GM12872 (cell line): ENCODE results near the gene GJC3.

Source experiments
- TF ChIP-seq, protein P1 (sequence below): IDR thresholded peaks from 3 replicates; pipeline ENCODE4 v1.5.1; 2011; ENCODE audit warnings: low read depth, mild to moderate bottlenecking, low read length, moderate library complexity; ENCODE audit not compliant: insufficient read depth

The GJC3 gene

DNA sequence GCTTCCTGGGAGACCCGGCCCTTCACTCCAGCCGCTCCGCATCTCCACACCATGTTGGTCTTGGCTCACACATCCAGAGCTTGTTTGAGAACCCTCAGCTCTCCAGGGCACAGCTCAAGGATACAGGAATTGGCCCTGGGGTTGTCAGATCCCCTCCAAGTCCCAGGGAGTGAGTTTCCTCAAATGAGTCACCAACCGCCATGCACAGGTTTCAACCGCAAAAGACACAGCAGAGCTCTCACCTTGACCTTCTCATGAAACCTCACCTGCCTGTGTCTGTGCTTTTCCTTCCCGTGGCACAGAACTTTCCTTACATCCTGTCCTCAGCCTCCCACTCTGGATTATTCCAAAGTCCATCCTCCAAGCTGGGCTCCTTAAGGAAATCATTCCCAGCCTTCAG, 25.8 kb upstream of the GJC3 start:
- TF ChIP-seq, protein P1, sequence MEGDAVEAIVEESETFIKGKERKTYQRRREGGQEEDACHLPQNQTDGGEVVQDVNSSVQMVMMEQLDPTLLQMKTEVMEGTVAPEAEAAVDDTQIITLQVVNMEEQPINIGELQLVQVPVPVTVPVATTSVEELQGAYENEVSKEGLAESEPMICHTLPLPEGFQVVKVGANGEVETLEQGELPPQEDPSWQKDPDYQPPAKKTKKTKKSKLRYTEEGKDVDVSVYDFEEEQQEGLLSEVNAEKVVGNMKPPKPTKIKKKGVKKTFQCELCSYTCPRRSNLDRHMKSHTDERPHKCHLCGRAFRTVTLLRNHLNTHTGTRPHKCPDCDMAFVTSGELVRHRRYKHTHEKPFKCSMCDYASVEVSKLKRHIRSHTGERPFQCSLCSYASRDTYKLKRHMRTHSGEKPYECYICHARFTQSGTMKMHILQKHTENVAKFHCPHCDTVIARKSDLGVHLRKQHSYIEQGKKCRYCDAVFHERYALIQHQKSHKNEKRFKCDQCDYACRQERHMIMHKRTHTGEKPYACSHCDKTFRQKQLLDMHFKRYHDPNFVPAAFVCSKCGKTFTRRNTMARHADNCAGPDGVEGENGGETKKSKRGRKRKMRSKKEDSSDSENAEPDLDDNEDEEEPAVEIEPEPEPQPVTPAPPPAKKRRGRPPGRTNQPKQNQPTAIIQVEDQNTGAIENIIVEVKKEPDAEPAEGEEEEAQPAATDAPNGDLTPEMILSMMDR, result no peak

DNA sequence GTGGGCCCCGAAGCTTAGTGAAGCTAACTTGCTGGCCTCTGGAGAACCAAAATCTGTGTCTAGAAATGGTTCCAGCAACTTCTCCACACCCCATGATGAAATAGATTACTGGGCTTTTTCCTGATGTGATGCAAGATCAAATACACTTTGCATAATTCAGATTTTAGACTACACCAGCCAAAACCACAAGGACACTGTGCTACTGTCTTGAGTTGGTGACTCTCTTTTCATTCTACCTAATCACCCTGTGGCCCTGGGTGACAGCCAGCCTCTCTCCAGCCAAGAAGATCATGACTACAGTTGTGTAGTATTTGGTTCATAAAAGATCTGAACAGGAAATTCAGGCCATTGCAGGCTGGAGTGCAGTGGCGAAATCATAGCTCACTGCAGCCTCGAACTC, 24.2 kb upstream of the GJC3 start:
- TF ChIP-seq, protein P1, result no peak

DNA sequence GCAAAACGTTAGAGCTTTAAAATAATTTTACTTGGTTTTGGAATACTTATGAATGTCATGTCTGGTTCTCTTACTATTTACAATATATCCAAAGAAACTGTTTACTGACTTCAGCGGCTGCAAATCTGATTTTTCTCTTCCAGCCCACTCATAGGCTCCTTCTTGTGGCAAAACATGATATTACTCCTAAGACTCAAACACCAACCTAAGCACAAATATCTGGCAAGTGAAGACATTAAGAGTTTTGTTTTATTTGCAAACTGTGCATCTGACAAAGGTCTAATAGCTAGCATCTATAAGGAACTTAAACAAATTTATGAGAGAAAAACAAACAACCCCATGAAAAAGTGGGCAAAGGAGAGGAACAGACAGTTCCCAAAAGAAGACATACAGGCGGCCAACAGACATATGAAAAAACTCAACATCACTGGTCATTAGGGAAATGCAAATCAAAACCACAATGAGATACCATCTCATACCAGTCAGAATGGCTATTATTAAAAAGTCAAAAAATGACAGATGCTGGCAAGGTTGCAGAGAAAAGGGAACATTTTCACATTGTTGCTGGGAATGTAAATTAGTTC, 20.3 kb upstream of the GJC3 start:
- TF ChIP-seq, protein P1, result peak; percentile 39; the same call in 2 of the 3 replicates

DNA sequence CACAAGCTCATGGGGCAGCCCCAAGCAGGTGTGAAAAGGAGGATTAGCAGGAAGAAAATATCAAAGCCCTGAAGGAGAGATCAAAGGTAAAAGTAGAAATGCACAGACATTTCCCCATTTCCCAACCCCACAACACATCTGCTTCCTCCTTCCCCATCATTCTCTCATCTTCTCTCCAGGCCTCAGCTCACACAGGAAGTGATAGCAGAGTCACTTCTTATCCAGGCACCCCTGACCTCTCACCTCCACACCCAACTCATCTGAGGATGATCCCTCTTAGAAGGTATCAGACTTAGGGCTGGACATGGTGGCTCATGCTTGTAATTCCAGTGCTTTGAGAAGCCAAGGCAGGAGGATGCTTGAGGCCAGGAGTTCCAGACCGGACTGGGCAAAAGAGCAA, 18.2 kb upstream of the GJC3 start:
- TF ChIP-seq, protein P1, result no peak

DNA sequence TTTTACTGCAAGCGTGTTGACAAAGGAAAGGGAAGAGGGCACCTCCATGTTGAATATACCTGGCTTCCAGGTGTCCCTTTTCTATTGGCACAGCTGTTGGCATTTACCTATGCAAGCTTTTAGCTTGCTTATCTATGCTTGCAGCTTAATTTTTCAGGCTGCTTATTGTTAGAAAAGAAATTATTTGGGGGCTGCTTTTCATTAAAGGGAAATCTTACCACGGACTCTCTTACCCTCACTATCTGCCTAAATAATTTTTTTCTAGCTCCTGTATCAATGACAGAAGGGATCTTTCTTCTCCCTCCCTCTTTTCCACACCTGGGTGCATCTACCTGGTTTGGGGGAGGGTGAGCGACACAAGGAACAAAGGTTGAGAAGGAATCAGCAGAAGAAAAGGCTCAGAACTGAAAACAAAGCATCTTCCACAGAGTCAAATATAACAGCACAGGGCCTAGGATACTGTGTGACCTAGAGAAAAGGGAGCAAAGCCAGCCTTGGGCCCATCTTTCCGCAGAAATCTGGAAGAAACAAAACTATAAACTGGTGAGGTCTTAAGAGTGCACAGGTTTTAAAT, 15.2 kb upstream of the GJC3 start:
- TF ChIP-seq, protein P1, result no peak

DNA sequence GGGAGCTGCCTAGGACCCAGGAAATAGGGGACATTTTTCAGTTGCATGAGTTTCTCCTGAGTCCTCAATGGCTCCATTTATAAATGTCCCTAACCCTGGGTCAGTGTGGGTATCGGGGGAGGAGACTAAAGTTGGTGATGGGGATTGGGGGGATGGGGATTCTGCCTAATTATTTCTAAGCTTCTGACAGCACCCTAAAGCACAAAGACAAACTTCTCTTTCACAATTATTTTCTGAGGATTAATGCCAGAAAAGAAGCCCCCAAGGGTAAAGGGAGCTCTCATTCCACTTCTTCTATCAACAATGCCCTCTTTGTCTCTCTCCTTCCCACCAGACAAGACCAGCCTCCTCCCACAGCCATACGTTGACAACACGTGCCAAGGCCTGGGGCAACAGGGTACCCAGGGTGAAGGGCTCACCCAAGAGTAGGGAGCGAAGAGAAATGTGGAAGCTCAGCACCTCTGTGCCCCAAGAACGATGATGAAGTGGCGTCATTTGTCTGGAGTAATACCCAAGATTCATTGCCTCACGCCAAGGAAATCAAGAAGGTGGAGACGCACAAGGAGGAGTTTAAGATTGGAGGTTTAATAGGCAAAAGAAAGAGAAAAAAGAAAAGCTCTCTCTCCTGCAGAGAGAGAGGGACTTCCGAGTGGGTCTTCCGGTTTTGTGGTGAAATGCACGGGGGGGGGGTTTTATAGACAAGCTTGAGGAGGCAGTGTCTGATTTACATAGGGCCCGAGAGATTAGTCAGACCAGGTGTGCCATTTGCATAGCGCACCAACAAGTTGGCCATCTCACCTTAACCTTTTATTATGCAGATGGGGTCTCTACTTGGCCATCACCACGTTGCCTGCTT, 14.4 kb upstream of the GJC3 start:
- TF ChIP-seq, protein P1, result no peak

DNA sequence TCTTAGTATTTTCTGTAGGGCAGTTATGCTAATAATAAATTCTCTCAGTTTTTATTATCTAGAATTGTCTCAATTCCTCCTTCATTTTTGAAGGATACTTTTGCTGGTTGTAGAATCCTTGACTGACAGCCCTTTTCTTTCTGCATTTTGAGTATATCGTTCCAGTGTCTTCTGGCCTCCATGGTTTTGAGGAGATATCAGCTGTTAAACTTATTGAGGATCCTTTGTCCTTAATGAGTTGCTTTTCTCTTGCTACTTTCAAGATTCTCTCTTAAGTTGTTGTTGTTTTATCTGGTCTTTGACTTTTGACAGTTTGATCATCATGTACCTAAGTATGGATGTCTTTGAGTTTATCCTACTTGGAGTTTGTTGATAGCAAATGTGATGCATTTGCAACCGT, 8.9 kb upstream of the GJC3 start:
- TF ChIP-seq, protein P1, result no peak
